ENCODE results near the gene TLE4.

Gene TLE4

GRCh38 chr9:79694676-79695400 is 123.1 kb downstream of the TLE4 start:
- DNase-seq, result no peak

- DNase-seq, result no peak
These were observed 123.9 kb downstream of the TLE4 start for GRCh38 chr9:79695531-79696175.

GRCh38 chr9:79698967-79699366 is 127.2 kb downstream of the TLE4 start:
- DNase-seq, result no peak

GRCh38 chr9:79699479-79699878 is 127.7 kb downstream of the TLE4 start:
- no peak for DNase-seq

- no peak for DNase-seq
These were observed 129.0 kb downstream of the TLE4 start for GRCh38 chr9:79700607-79701360.

- no peak for DNase-seq
These were observed 129.9 kb downstream of the TLE4 start for GRCh38 chr9:79701651-79702050.

- DNase-seq, result no peak
These were observed 133.9 kb downstream of the TLE4 start for GRCh38 chr9:79705704-79706103.

GRCh38 chr9:79706512-79706911 is 134.7 kb downstream of the TLE4 start:
- no peak for DNase-seq

GRCh38 chr9:79707589-79707988 is 135.8 kb downstream of the TLE4 start:
- DNase-seq, result no peak

GRCh38 chr9:79708541-79708940 is 136.8 kb downstream of the TLE4 start:
- DNase-seq, result no peak

GRCh38 chr9:79709743-79710674 is 138.2 kb downstream of the TLE4 start:
- DNase-seq, result no peak

- no peak for DNase-seq
These were observed 140.1 kb downstream of the TLE4 start for GRCh38 chr9:79711874-79712273.

- DNase-seq, result no peak
These were observed 147.3 kb downstream of the TLE4 start for GRCh38 chr9:79719021-79719420.

- no peak for DNase-seq
These were observed 148.2 kb downstream of the TLE4 start for GRCh38 chr9:79719989-79720388.

- no peak for DNase-seq
These were observed 159.6 kb downstream of the TLE4 start for GRCh38 chr9:79731171-79731890.

GRCh38 chr9:79735023-79735779 is 163.4 kb downstream of the TLE4 start:
- no peak for DNase-seq

- DNase-seq, result no peak
These were observed 164.3 kb downstream of the TLE4 start for GRCh38 chr9:79736051-79736450.

- DNase-seq, result no peak
These were observed 169.6 kb downstream of the TLE4 start for GRCh38 chr9:79741381-79741780.

GRCh38 chr9:79742110-79742721 is 170.5 kb downstream of the TLE4 start:
- no peak for DNase-seq

GRCh38 chr9:79744521-79744920 is 172.8 kb downstream of the TLE4 start:
- no peak for DNase-seq

All from NCI-H345 (cell line).